HepG2 (cell line): ENCODE measurements around the gene COPZ2. TPM values are rescaled to one million over a fixed set of nuclear protein-coding genes. Genes with fewer than 3 reads are reported as not detected.

Experiments used
- AGO2 ChIP-seq: fragments of 200-400 bp; formaldehyde crosslinking; optimal IDR thresholded peaks from 2 replicates; pipeline ENCODE3; 2017; ENCODE audit warnings: mild to moderate bottlenecking, low read depth, low read length, moderate library complexity
- CENPX ChIP-seq: sonication (generic); formaldehyde crosslinking; IDR thresholded peaks from 2 replicates; pipeline ENCODE4 v1.9.0; 2021; ENCODE audit warnings: mild to moderate bottlenecking, missing genetic modification reagents, moderate library complexity
- DZIP1 ChIP-seq: sonication (generic); formaldehyde crosslinking; IDR thresholded peaks from 2 replicates; pipeline ENCODE4 v1.5.0; 2020; ENCODE audit warnings: mild to moderate bottlenecking, missing genetic modification reagents
- HIVEP1 ChIP-seq: sonication (generic); formaldehyde crosslinking; IDR thresholded peaks from 2 replicates; pipeline ENCODE4 v1.4.0; 2020; ENCODE audit warnings: mild to moderate bottlenecking, missing genetic modification reagents
- HOXA9 ChIP-seq: sonication (generic); formaldehyde crosslinking; IDR thresholded peaks from 2 replicates; pipeline ENCODE4 v1.8.1; 2022; ENCODE audit warnings: missing genetic modification reagents, mild to moderate bottlenecking, moderate library complexity, borderline replicate concordance
- MBNL3 ChIP-seq: fragments of 250-450 bp; sonication (Bioruptor Pico); conservative IDR thresholded peaks from 2 replicates; pipeline ENCODE4 v1.8.0; 2022; ENCODE audit warnings: mild to moderate bottlenecking, inconsistent platforms
- PAWR ChIP-seq: sonication (generic); formaldehyde crosslinking; IDR thresholded peaks from 2 replicates; pipeline ENCODE4 v1.4.0; 2020; ENCODE audit warnings: missing genetic modification reagents, mild to moderate bottlenecking, borderline replicate concordance
- PHF21A ChIP-seq: sonication (generic); formaldehyde crosslinking; IDR thresholded peaks from 2 replicates; pipeline ENCODE4 v1.5.0; 2020; ENCODE audit warnings: mild to moderate bottlenecking, missing genetic modification reagents
- SAP130 ChIP-seq: IDR thresholded peaks from 2 replicates; pipeline ENCODE4 v1.6.1; 2016; ENCODE audit warnings: low read depth
- SIN3B ChIP-seq: fragments of 150-350 bp; IDR thresholded peaks from 2 replicates; pipeline ENCODE4 v1.6.1; 2014; ENCODE audit warnings: low read length
- SNAI1 ChIP-seq: sonication (generic); formaldehyde crosslinking; IDR thresholded peaks from 2 replicates; pipeline ENCODE4 v1.5.0; 2020; ENCODE audit warnings: mild to moderate bottlenecking, missing genetic modification reagents, borderline replicate concordance
- ZBTB8A ChIP-seq: sonication (generic); formaldehyde crosslinking; IDR thresholded peaks from 2 replicates; pipeline ENCODE4 v1.4.0; 2020; ENCODE audit warnings: mild to moderate bottlenecking, low read depth, missing genetic modification reagents, borderline replicate concordance
- ZC3H13 ChIP-seq: sonication (generic); formaldehyde crosslinking; IDR thresholded peaks from 2 replicates; pipeline ENCODE4 v1.8.1; 2023; ENCODE audit warnings: mild to moderate bottlenecking, missing genetic modification reagents, moderate library complexity
- ZFP36L1 ChIP-seq: sonication (generic); formaldehyde crosslinking; IDR thresholded peaks from 2 replicates; pipeline ENCODE4 v1.8.0; 2022; ENCODE audit warnings: mild to moderate bottlenecking, missing genetic modification reagents, moderate library complexity
- ZNF136 ChIP-seq: sonication (generic); formaldehyde crosslinking; IDR thresholded peaks from 2 replicates; pipeline ENCODE4 v1.8.1; 2022; ENCODE audit warnings: low read depth, mild to moderate bottlenecking, moderate library complexity, missing genetic modification reagents
- ZNF407 ChIP-seq: sonication (generic); formaldehyde crosslinking; IDR thresholded peaks from one replicate; pipeline ENCODE4 v1.5.1; 2020; ENCODE audit warnings: mild to moderate bottlenecking, missing genetic modification reagents; ENCODE audit errors: not compliant biosample characterization
- ZNF75D ChIP-seq: sonication (generic); formaldehyde crosslinking; IDR thresholded peaks from 2 replicates; pipeline ENCODE4 v1.8.1; 2023; ENCODE audit warnings: missing genetic modification reagents, mild to moderate bottlenecking, borderline replicate concordance
- polyA plus RNA-seq, 8 experiments: library from polyadenylated mRNA; depleted of rRNA in 3 of 8; stranded (reverse) in 7 of 8; unstranded in 1 of 8; fragments of >200 nt; fragmentation: Illumina TruSeq in 4 of 8; extraction: Trizol in 4 of 8; gene quantifications; 2 replicates each; pipeline versions ENCODE4 v1.2.1 to v1.2.3, GENCODE V29; 2011 to 2016; ENCODE audit warnings: low read depth in 4 of 8, missing spikeins in 1 of 8, mixed read lengths in 1 of 8; ENCODE audit not compliant: insufficient read depth in 1 of 8
- total RNA-seq, 5 experiments: library from RNA; depleted of rRNA; stranded (reverse); fragments of >200 nt; fragmentation: Illumina TruSeq; extraction: Trizol; gene quantifications; 2 replicates each; pipeline ENCODE4 v1.2.3, GENCODE V29; 2016; ENCODE audit warnings: low read depth in 1 of 5

Gene COPZ2
- total and polyA plus RNA-seq, 2 of the 13 experiments (the other 11 are each of a cell fraction or from before 2014, with no cell fraction given): 0.61 to 1.5 TPM

- TF ChIP-seq HIVEP1 (0 out of 2 replicates have a peak, but pooled peaks have one; percentile 41), ZNF407 (CRISPR knock-in tag) (no peak), PAWR (CRISPR knock-in tag) (no peak), ZBTB8A (CRISPR knock-in tag) (no peak), ZFP36L1 (no peak), ZNF136 (CRISPR knock-in tag) (no peak), SIN3B (no peak), MBNL3 (no peak), PHF21A (CRISPR knock-in tag) (0 out of 2 replicates have a peak, but pooled peaks have one; percentile 54), ZNF75D (CRISPR knock-in tag) (no peak), SNAI1 (CRISPR knock-in tag) (0 out of 2 replicates have a peak, but pooled peaks have one; percentile 34), CENPX (no peak), SAP130 (CRISPR knock-in tag) (no peak; the same call in none of the 2 replicates), DZIP1 (CRISPR knock-in tag) (0 out of 2 replicates have a peak, but pooled peaks have one; percentile 66), AGO2 (no peak), ZC3H13 (no peak), HOXA9 (no peak)
Measured at GRCh38 chr17:48023400-48024148, 14.0 kb downstream of the COPZ2 start (continued).
